Ovary (tissue), 3 donors: ENCODE measurements around the gene MRTFA.

Experiments
- EP300 ChIP-seq: sonication (generic); formaldehyde crosslinking; IDR thresholded peaks from one replicate; pipeline ENCODE4 v1.6.1; 2017; ENCODE audit warnings: antibody characterized with exemption
- POLR2A ChIP-seq: fragments of 450-650 bp; IDR thresholded peaks from one replicate; pipeline ENCODE4 v1.6.1; 2017; ENCODE audit warnings: antibody characterized with exemption, mild to moderate bottlenecking, moderate library complexity
- TF ChIP-seq, protein P1 (sequence below), 3 donors: fragments of 450-650 bp in 2 of 3; fragments of 200-600 bp in 1 of 3; IDR thresholded peaks; one replicate each; pipeline versions ENCODE4 v1.5.1 to v1.8.0; 2016 to 2022; ENCODE audit warnings: antibody characterized with exemption in 3 of 3, mild to moderate bottlenecking in 1 of 3
- donor health status: DM: no; HTN: no; CAD: no.

DNA sequence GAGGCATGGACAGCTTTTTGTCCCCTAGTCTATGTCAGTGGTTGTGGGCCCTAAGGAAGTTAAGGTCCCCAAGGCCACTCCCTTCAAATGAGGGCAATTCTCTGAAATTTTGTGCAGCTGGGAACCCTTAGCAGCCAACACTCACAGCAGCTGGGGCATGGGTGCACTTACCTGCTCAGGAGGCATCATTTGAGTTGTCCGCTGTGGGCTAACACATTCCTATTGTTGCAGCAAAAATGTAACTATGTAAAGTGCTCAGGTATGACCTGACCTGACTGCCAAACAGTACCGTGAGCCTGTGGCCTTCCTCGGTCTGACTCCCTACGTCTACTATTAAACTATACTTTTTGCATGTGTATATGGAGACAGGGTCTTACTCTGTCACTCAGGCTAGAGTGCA, 5.8 kb upstream of the MRTFA start:
- TF ChIP-seq, protein P1, sequence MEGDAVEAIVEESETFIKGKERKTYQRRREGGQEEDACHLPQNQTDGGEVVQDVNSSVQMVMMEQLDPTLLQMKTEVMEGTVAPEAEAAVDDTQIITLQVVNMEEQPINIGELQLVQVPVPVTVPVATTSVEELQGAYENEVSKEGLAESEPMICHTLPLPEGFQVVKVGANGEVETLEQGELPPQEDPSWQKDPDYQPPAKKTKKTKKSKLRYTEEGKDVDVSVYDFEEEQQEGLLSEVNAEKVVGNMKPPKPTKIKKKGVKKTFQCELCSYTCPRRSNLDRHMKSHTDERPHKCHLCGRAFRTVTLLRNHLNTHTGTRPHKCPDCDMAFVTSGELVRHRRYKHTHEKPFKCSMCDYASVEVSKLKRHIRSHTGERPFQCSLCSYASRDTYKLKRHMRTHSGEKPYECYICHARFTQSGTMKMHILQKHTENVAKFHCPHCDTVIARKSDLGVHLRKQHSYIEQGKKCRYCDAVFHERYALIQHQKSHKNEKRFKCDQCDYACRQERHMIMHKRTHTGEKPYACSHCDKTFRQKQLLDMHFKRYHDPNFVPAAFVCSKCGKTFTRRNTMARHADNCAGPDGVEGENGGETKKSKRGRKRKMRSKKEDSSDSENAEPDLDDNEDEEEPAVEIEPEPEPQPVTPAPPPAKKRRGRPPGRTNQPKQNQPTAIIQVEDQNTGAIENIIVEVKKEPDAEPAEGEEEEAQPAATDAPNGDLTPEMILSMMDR (IDR thresholded peaks at IDR 0.05): no peak
- TF ChIP-seq POLR2A: no peak
- no peak for TF ChIP-seq EP300
